Prostate gland (tissue), 2 donors: ENCODE results near the gene LYZL6. TPM values are rescaled to one million over a fixed set of nuclear protein-coding genes. Genes with fewer than 3 reads are reported as not detected.

Experiments used
- DNase-seq: peaks from one replicate; pipeline ENCODE4 v3.0.0-alpha.2; 2019; ENCODE audit warnings: low spot score
- H3K27ac ChIP-seq, 2 donors: fragments of 200-600 bp; sonication (generic); 2 replicates each; pipeline ENCODE4 v1.5.1; 2017 to 2019
- H3K27me3 ChIP-seq: fragments of 200-600 bp; sonication (generic); replicated peaks from 2 replicates; pipeline ENCODE4 v1.5.1; 2019; ENCODE audit not compliant: insufficient read depth
- H3K36me3 ChIP-seq, 2 donors: fragments of 200-600 bp; sonication (generic); 1 replicate in 1 of 2; 2 replicates in 1 of 2; pipeline versions ENCODE4 v1.5.1 to v1.8.1; 2017 to 2019
- H3K4me1 ChIP-seq: fragments of 200-600 bp; sonication (generic); replicated peaks from 2 replicates; pipeline ENCODE4 v1.5.1; 2019
- H3K4me3 ChIP-seq, 2 donors: fragments of 200-600 bp; sonication (generic); 2 replicates each; pipeline ENCODE4 v1.5.1; 2017 to 2019
- H3K9me3 ChIP-seq: fragments of 200-600 bp; sonication (generic); 2 replicates; pipeline ENCODE4 v1.5.1; 2017
- CTCF ChIP-seq, 4 experiments: fragments of 200-600 bp in 2 of 4; fragments of 450-650 bp in 2 of 4; sonication (generic) in 2 of 4; IDR thresholded peaks; 1 replicate in 3 of 4; 2 replicates in 1 of 4; pipeline ENCODE4 v1.5.1; 2016 to 2019; ENCODE audit warnings: antibody characterized with exemption in 4 of 4, mild to moderate bottlenecking in 2 of 4, moderate library complexity in 2 of 4
- POLR2A ChIP-seq: fragments of 450-650 bp; IDR thresholded peaks from one replicate; pipeline ENCODE4 v1.6.1; 2016; ENCODE audit warnings: antibody characterized with exemption, mild to moderate bottlenecking
- POLR2AphosphoS5 ChIP-seq: sonication (generic); formaldehyde crosslinking; IDR thresholded peaks from one replicate; pipeline ENCODE4 v1.6.1; 2017; ENCODE audit warnings: antibody characterized with exemption
- WGBS: methylation state at CpG from one replicate; pipeline ENCODE4 v1.1.5; 2018; 5-methylcytosine and 5-hydroxymethylcytosine counted together
- intact Hi-C: fragments of 100-400 bp; cut with DNase I; formaldehyde crosslinking; loops from one replicate; pipeline ENCODE4 v1.14.2; 2022
- total RNA-seq, 2 donors: library from RNA; depleted of rRNA; stranded (reverse); fragments of >200 nt; gene quantifications; one replicate each; pipeline ENCODE4 v1.1.0, GENCODE V29; 2016

LYZL6 gene
- total RNA-seq, 2 donors from 2014 or later, result 4.4 TPM; not detected in 1

- intact Hi-C loops, result loop anchor here (10.0 kb wide), 1 partner anchor 171 kb away; no protein-coding TSS in a partner anchor
- no peak for DNase-seq
These were observed 30.1 kb upstream of the LYZL6 start for GRCh38 chr17:35973333-35974260.

GRCh38 chr17:35972945-35973332 is 29.4 kb upstream of the LYZL6 start:
- intact Hi-C loops, result loop anchor here (10.0 kb wide), 1 partner anchor 172 kb away; no protein-coding TSS in a partner anchor
- WGBS, result 76% methylated on average over 4 of the region's 4 CpGs
- DNase-seq, result no peak
- H3K4me1 ChIP-seq, result peaks cover 2% of the 10 kb centered on the region
- H3K36me3 ChIP-seq, result no peaks in the 10 kb centered on the region
- no peak overlapping the region for H3K4me3 ChIP-seq
- TF ChIP-seq POLR2AphosphoS5 (no peak), POLR2A (no peak)
- no peaks in the 10 kb centered on the region for H3K9me3 ChIP-seq
- H3K27me3 ChIP-seq, result no peaks in the 10 kb centered on the region
- no peak overlapping the region for H3K27ac ChIP-seq

More at GRCh38 chr17:35973333-35974260, 30.1 kb upstream of the LYZL6 start:
- Histone ChIP-seq H3K27me3 (no peaks in the 10 kb centered on the region), H3K27ac (no peak overlapping the region), H3K4me1 (peaks cover 2% of the 10 kb centered on the region), H3K9me3 (no peaks in the 10 kb centered on the region), H3K4me3 (no peak overlapping the region), H3K36me3 (no peaks in the 10 kb centered on the region)
- WGBS, result 47% methylated on average over 10 of the region's 10 CpGs
- TF ChIP-seq POLR2A (no peak), POLR2AphosphoS5 (no peak), CTCF (IDR thresholded peaks at IDR 0.05) (no peak)

GRCh38 chr17:35972535-35972934 is 29.0 kb upstream of the LYZL6 start:
- intact Hi-C loops, result loop anchor here (10.0 kb wide), 1 partner anchor 172 kb away; no protein-coding TSS in a partner anchor
- Histone ChIP-seq H3K9me3 (no peaks in the 10 kb centered on the region), H3K4me3 (no peak overlapping the region), H3K27me3 (no peaks in the 10 kb centered on the region), H3K4me1 (peaks cover 2% of the 10 kb centered on the region), H3K36me3 (no peaks in the 10 kb centered on the region), H3K27ac (no peak overlapping the region)
- no peak for TF ChIP-seq POLR2A
- TF ChIP-seq POLR2AphosphoS5, result no peak
- TF ChIP-seq CTCF (IDR thresholded peaks at IDR 0.05), result no peak
- WGBS, result 97% methylated on average over 6 of the region's 6 CpGs
- DNase-seq, result no peak

GRCh38 chr17:35972066-35972465 is 28.6 kb upstream of the LYZL6 start:
- intact Hi-C loops, result loop anchor here (10.0 kb wide), 1 partner anchor 173 kb away; no protein-coding TSS in a partner anchor

More at GRCh38 chr17:35972066-35972465, 28.6 kb upstream of the LYZL6 start:
- no peak for DNase-seq
- no peak for TF ChIP-seq POLR2AphosphoS5
- no peak for TF ChIP-seq POLR2A
- no peak for TF ChIP-seq CTCF (IDR thresholded peaks at IDR 0.05)
- H3K27ac ChIP-seq, result no peak overlapping the region
- peaks cover 2% of the 10 kb centered on the region for H3K4me1 ChIP-seq
- H3K4me3 ChIP-seq, result no peak overlapping the region
- no peaks in the 10 kb centered on the region for H3K36me3 ChIP-seq
- H3K27me3 ChIP-seq, result no peaks in the 10 kb centered on the region
- WGBS, result 96% methylated on average over 1 of the region's 1 CpG
- no peaks in the 10 kb centered on the region for H3K9me3 ChIP-seq
